NCI-H526 (cell line): Measurements from ENCODE around the gene TRAF5.
A peak's percentile ranks its signal among the peaks of the same experiment; 100 is the strongest.
"Not testable (repeated sequence)": the region's sequence is repeated elsewhere in the genome, so short reads cannot be mapped to it uniquely, and the experiment has no call there.

Source experiments
- DNase-seq, 2 experiments: peaks; one replicate each; lab custom pipeline; 2025; lab: John Stamatoyannopoulos, UW

The TRAF5 gene

GRCh38 chr1:211378844-211379243 is 52.2 kb downstream of the TRAF5 start:
- DNase-seq = no peak

GRCh38 chr1:211379446-211379845 is 52.8 kb downstream of the TRAF5 start:
- DNase-seq = no peak

DNA sequence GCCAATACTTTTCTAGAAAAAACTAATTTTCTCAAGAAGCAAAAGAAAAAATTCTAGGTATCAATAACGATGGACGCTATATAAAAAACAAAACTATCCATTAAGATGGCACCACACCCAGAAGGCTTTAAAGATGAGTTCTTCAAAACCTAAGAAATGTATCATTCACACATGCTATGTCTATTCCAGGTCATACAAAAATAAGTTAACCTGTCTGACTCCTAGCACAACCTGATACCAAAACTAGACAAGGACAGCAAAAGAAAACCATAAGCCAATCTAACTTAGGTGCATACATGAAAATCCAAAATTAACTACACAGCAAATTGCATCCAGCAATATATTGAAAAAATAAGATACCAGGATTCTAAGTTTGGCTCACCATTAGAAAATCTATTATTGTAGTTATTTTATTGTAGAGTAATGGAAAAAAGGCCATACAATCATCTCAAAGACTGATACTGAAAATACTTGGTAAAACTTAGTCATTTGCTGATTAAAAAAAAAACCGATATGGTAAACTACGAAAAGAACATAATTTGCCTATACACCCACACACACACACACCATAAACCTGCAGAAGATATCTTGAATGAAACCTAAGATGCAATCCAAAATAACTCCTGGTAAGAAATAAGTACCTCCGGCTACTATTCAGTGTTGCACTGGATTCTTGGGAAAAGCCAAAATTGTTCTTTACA is 55.0 kb downstream of the TRAF5 start:
- DNase-seq = no peak

DNA sequence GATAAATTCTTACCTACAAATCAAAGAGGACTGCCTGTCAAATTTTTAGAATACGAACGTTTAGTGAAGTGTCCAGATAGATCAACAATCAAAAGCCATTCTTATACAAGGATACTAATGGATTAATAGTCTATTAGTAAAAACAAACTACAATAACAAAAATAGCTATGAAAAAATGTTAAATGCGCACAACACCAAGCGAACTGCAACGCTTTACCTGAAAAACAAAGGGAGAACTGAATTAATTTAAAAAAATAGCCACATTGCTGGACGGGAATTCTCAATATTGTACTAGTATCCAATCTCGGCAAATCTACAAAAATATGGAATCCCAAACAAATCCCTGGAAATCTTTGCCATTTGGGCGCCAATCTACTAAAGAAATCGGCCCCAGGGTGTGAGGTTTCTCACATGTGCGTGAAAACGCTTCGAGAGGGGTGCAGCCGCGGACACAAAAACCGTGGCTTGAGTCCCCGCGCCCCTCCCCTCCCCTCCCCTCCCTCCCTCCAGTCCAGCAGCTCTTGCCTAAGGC is 55.6 kb downstream of the TRAF5 start:
- DNase-seq = no peak

GRCh38 chr1:211382714-211383480 is 56.3 kb downstream of the TRAF5 start:
- peak; percentile 39 to 88 for DNase-seq

- no peak for DNase-seq
These were observed 57.9 kb downstream of the TRAF5 start for GRCh38 chr1:211384524-211384923.

GRCh38 chr1:211386921-211387320 is 60.3 kb downstream of the TRAF5 start:
- no peak for DNase-seq

DNA sequence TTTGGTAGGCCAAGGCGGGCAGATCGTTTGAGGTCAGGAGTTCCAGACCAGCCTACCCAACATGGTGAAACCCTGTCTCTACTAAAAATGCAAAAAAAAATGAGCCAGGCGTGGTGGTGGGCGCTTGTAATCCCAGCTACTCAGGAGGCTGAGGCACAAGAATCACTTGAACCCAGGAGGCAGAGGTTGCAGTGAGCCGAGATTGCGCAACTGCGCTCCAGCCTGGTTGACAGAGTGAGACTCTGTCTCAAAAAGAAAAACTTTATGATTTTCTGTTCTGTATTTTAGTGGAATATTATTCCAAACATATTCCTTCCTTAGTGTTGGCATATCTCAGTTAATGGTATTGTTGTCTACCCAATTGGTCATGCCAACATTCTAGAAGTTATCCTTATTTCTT is 64.2 kb downstream of the TRAF5 start:
- DNase-seq = not testable (repeated sequence)

GRCh38 chr1:211393203-211393602 is 66.6 kb downstream of the TRAF5 start:
- DNase-seq = no peak

GRCh38 chr1:211398266-211398930 is 71.8 kb downstream of the TRAF5 start:
- not testable (repeated sequence) for DNase-seq

DNA sequence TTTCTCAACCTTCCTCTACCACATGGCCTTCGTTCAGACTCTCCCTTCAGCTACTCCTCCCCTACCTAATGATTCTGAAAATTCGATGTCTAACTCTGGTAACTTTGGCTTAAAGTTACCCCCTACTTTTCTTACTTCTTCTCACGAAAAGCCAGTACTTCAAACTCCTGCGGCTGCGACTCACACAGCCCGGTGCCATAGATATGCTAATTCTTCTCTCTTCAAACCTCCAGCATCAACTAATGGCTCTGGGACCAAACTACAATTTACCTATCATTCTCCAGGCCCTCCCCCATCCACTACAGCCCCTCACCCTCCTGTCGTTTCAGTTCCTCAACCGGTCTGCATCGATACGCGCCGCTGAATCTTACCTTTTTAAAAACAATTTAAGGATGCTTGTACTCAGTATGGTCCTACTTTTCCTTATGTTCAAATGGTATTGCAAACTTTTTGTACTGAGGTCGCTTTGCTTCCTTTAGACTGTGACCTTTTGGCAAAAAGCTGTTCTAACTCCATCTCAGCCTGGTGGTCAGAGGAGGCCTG is 73.3 kb downstream of the TRAF5 start:
- not testable (repeated sequence) for DNase-seq

- DNase-seq = not testable (repeated sequence)
These were observed 75.1 kb downstream of the TRAF5 start for GRCh38 chr1:211401751-211402150.

GRCh38 chr1:211406086-211406485 is 79.5 kb downstream of the TRAF5 start:
- not testable (repeated sequence) for DNase-seq

GRCh38 chr1:211407749-211408148 is 81.1 kb downstream of the TRAF5 start:
- DNase-seq = not testable (repeated sequence)

- no peak for DNase-seq
These were observed 85.0 kb downstream of the TRAF5 start for GRCh38 chr1:211411639-211412038.

DNA sequence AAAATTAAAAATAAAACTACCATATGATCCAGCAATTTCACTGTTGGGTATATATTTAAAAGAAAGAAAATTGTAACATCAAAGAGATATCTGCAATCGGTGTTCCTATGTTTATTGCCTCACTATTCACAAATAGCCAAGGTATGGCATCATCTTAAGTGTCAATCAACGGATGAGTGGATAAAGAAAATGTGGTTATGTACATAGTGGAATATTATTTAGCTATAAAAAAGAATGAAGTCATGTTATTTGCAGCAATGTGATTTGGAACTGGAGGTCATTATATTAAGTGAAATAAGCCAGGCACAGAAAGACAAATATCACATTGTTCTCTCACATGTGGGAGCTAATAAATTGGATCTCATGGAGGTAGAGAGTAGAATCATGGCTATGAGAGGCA is 89.1 kb downstream of the TRAF5 start:
- no peak for DNase-seq

DNA sequence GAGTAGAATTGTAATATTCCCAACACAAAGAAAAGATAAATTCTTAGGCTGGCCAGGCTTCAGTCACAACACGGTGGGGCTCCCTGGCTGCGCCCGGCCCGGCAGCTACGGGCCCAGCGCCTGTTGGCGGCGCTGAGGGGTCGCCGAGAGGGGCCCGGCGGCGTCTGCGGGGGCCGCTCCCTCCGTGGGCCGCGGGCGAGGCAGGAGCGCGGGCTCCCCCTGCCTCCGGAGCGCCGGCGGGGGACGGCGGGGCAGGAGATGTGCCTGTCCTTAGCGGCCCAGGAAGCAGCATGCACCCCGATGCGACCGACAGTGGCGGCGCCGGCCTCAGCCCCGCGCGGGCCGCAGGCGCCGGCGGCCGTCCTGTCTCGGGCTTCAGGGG is 89.6 kb downstream of the TRAF5 start:
- DNase-seq = peak in 1 of 2 experiments; percentile 23

GRCh38 chr1:211416628-211417323 is 90.1 kb downstream of the TRAF5 start:
- DNase-seq = peak in 1 of 2 experiments; percentile 34

- DNase-seq = no peak
These were observed 93.8 kb downstream of the TRAF5 start for GRCh38 chr1:211420389-211420788.

GRCh38 chr1:211420845-211421454 is 94.3 kb downstream of the TRAF5 start:
- DNase-seq = no peak

DNA sequence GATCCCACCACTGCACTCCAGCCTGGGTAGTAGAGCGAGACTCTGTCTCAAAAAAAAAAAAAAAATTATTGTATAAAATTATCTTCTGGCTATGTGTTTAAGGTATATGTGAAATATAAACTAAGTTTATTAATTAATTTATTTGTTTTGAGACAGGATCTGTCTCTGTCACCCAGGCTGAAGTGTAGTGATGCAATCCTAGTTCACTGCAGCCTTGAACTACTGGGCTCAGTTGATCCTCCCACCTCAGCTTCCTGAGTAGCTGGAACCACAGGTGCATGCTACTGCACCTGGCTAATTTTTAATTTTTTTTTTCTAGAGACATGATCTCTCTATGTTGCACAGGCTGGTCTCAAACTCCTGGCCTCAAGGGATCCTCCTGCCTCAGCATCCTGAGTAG is 97.4 kb downstream of the TRAF5 start:
- no peak for DNase-seq
